ENCODE measurements around the gene LRRC25.

The LRRC25 gene

GRCh38 chr19:18441804-18442788 lies 44.7 kb upstream of the LRRC25 start:
- Histone ChIP-seq H3K79me2 (peaks cover 9% of the 10 kb centered on the region), H3K4me3 (ENCODE audit: low read depth, low read length) (no peak overlapping the region), H3K27ac (no peak overlapping the region), H3K36me3 (ENCODE audit: control insufficient read depth, insufficient read depth, low read length) (no peaks in the 10 kb centered on the region), H3K4me2 (ENCODE audit: low read length) (no peak overlapping the region), H3K9ac (no peak overlapping the region), H3K4me1 (peaks cover 14% of the 10 kb centered on the region), H2AFZ (no peak overlapping the region), H3K9me3 (ENCODE audit: control insufficient read depth, low read length) (no peaks in the 10 kb centered on the region), H3K27me3 (ENCODE audit: control insufficient read depth, insufficient read depth, low read length) (no peaks in the 10 kb centered on the region)
- TF ChIP-seq CTCF (IDR thresholded peaks at IDR 0.05) = no peak

GRCh38 chr19:18440936-18441803 lies 43.7 kb upstream of the LRRC25 start:
- no peaks in the 10 kb centered on the region for H3K36me3 ChIP-seq (ENCODE audit: control insufficient read depth, insufficient read depth, low read length)
- H3K27me3 ChIP-seq (ENCODE audit: control insufficient read depth, insufficient read depth, low read length) = no peaks in the 10 kb centered on the region
- H3K9ac ChIP-seq = no peak overlapping the region
- no peak overlapping the region for H3K4me3 ChIP-seq (ENCODE audit: low read depth, low read length)
- H3K9me3 ChIP-seq (ENCODE audit: control insufficient read depth, low read length) = no peaks in the 10 kb centered on the region
- H3K79me2 ChIP-seq = peaks cover 9% of the 10 kb centered on the region
- H3K4me1 ChIP-seq = peaks cover 14% of the 10 kb centered on the region
- H2AFZ ChIP-seq = no peak overlapping the region
- H3K4me2 ChIP-seq (ENCODE audit: low read length) = no peak overlapping the region
- no peak overlapping the region for H3K27ac ChIP-seq
- TF ChIP-seq CTCF (IDR thresholded peaks at IDR 0.05) = no peak

- H3K4me3 ChIP-seq (ENCODE audit: low read depth, low read length) = no peak overlapping the region
- H2AFZ ChIP-seq = no peak overlapping the region
- peaks cover 14% of the 10 kb centered on the region for H3K4me1 ChIP-seq
- no peaks in the 10 kb centered on the region for H3K27me3 ChIP-seq (ENCODE audit: control insufficient read depth, insufficient read depth, low read length)
- no peaks in the 10 kb centered on the region for H3K9me3 ChIP-seq (ENCODE audit: control insufficient read depth, low read length)
- H3K79me2 ChIP-seq = peaks cover 9% of the 10 kb centered on the region
- no peak overlapping the region for H3K27ac ChIP-seq
- no peak overlapping the region for H3K4me2 ChIP-seq (ENCODE audit: low read length)
- H3K36me3 ChIP-seq (ENCODE audit: control insufficient read depth, insufficient read depth, low read length) = no peaks in the 10 kb centered on the region
- TF ChIP-seq CTCF (IDR thresholded peaks at IDR 0.05) = no peak
- H3K9ac ChIP-seq = no peak overlapping the region
These were observed 43.0 kb upstream of the LRRC25 start for GRCh38 chr19:18440415-18440877.

- TF ChIP-seq CTCF (IDR thresholded peaks at IDR 0.05) = no peak
- H3K27ac ChIP-seq = no peak overlapping the region
- H2AFZ ChIP-seq = no peak overlapping the region
- no peak overlapping the region for H3K4me3 ChIP-seq (ENCODE audit: low read depth, low read length)
- H3K79me2 ChIP-seq = peaks cover 7% of the 10 kb centered on the region
- H3K4me2 ChIP-seq (ENCODE audit: low read length) = no peak overlapping the region
- H3K36me3 ChIP-seq (ENCODE audit: control insufficient read depth, insufficient read depth, low read length) = no peaks in the 10 kb centered on the region
- no peaks in the 10 kb centered on the region for H3K9me3 ChIP-seq (ENCODE audit: control insufficient read depth, low read length)
- H3K27me3 ChIP-seq (ENCODE audit: control insufficient read depth, insufficient read depth, low read length) = no peaks in the 10 kb centered on the region
- no peak overlapping the region for H3K9ac ChIP-seq
- peaks cover 14% of the 10 kb centered on the region for H3K4me1 ChIP-seq
These were observed 42.5 kb upstream of the LRRC25 start for GRCh38 chr19:18439910-18440237.
